ENCODE measurements around the gene RBMS1. TPM values are rescaled to one million over a fixed set of nuclear protein-coding genes. Genes with fewer than 3 reads are reported as not detected.

Gene RBMS1
- total RNA-seq, 1 experiment from 2014 or later: 77.5 TPM

DNA sequence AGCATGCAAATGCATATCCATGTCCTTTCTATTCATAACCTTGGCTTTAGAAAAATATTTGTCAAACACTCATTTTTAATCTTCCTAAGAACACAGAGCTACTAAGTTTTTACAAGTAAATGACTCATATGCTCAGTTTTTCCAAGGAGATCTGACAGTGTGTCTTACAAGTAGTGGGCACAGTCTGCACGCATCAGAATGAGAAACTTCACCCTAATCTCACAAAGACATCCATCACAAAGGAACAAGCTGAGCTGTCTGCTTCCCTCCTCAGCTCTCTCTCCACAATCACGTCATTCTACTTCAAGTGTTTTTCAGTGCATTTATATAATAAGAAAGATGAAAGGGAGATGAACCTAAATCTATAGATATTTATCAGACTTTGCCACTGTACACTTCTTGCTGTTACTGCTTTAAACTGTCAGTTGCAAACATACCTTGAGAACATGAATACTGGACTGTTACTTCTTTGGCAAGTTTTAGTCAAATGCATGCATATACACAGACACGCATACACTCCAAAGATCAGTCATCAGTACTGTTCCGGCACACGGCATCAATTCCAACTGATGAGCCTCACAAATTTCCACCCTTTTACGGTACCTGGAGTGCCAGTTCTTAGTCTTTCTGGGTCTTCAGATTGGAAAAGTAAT, 75.7 kb downstream of the RBMS1 start:
- Mint-ChIP-seq H3K36me3 (ENCODE audit: insufficient read depth in 1 of 3, low read depth in 3 of 3) (peaks cover 4 to 9% (median 9%) of the 10 kb centered on the region in 3 experiments; a peak in 3 of 7 replicates), H3K4me3 (no peak overlapping the region), H3K27ac (no peak overlapping the region), H3K4me1 (peaks cover 31 to 34% of the 10 kb centered on the region in 2 experiments), H3K9me3 (no peaks in the 10 kb centered on the region), H3K27me3 (ENCODE audit: low read depth) (no peaks in the 10 kb centered on the region)
- no peak for DNase-seq
- Histone ChIP-seq H3K14ac (ENCODE audit: insufficient read depth, low read length) (no peak overlapping the region), H2BK15ac (ENCODE audit: low read depth, low read length) (no peak overlapping the region), H2AK5ac (ENCODE audit: insufficient read length, low read length) (no peak overlapping the region), H3K23ac (ENCODE audit: insufficient read length, low read depth, low read length) (no peak overlapping the region), H3K27me3 (ENCODE audit: insufficient read depth, low read length) (no peaks in the 10 kb centered on the region), H3K18ac (ENCODE audit: insufficient read length, low read depth, low read length) (no peak overlapping the region), H3K27ac (ENCODE audit: insufficient read length, low read depth, low read length) (no peak overlapping the region), H4K5ac (ENCODE audit: insufficient read length, low read depth, low read length) (no peak overlapping the region), H3K56ac (ENCODE audit: insufficient read length, low read depth, low read length) (no peak overlapping the region), H3K23me2 (ENCODE audit: insufficient read length, low read depth, low read length, poor library complexity, severe bottlenecking) (no peaks in the 10 kb centered on the region), H4K91ac (ENCODE audit: insufficient read length, low read depth, low read length) (no peak overlapping the region), H3K4ac (ENCODE audit: low read depth, low read length) (no peak overlapping the region), H3K4me1 (ENCODE audit: insufficient read depth, low read length) (no peaks in the 10 kb centered on the region), H3K9me3 (ENCODE audit: control insufficient read depth, low read depth, low read length) (no peaks in the 10 kb centered on the region), H3K9ac (ENCODE audit: extremely low read depth, insufficient read length, low read length) (no peak overlapping the region), H4K20me1 (ENCODE audit: control insufficient read depth, insufficient read depth, insufficient read length) (no peaks in the 10 kb centered on the region), H3K4me2 (ENCODE audit: insufficient read depth, insufficient read length, low read length) (no peak overlapping the region), H3K79me2 (ENCODE audit: insufficient read depth, low read length) (no peaks in the 10 kb centered on the region), H3K79me1 (ENCODE audit: insufficient read depth, low read depth, low read length, poor library complexity, severe bottlenecking) (no peaks in the 10 kb centered on the region), H3T11ph (ENCODE audit: low read length) (no peak overlapping the region), H2BK20ac (ENCODE audit: low read depth, low read length, poor library complexity, severe bottlenecking) (no peak overlapping the region), H2BK120ac (ENCODE audit: low read depth, low read length, poor library complexity, severe bottlenecking) (no peak overlapping the region), H2BK12ac (ENCODE audit: insufficient read length, low read depth, low read length) (no peak overlapping the region), H4K8ac (replicated peaks; ENCODE audit: insufficient read length, low read depth, low read length) (no peak overlapping the region), H2BK5ac (ENCODE audit: insufficient read length, low read length) (no peak overlapping the region), H2AFZ (ENCODE audit: low read length) (no peak overlapping the region)
- no CpG with 5 or more reads among the region's 6 CpGs for WGBS (ENCODE audit: extremely low coverage, insufficient read length, low lambda C conversion rate)
- no peak for TF ChIP-seq CTCF (conservative IDR thresholded peaks at IDR 0.05)

All from H9 (cell line).